DMS79 (cell line): ENCODE measurements around the gene STRA8.

ENCODE experiments used
- DNase-seq: peaks from one replicate; lab custom pipeline; 2025; lab: John Stamatoyannopoulos, UW

STRA8 gene

GRCh38 chr7:135269921-135270320 lies 36.3 kb downstream of the STRA8 start:
- DNase-seq = no peak

GRCh38 chr7:135270577-135271254 lies 37.1 kb downstream of the STRA8 start:
- DNase-seq = no peak

DNA sequence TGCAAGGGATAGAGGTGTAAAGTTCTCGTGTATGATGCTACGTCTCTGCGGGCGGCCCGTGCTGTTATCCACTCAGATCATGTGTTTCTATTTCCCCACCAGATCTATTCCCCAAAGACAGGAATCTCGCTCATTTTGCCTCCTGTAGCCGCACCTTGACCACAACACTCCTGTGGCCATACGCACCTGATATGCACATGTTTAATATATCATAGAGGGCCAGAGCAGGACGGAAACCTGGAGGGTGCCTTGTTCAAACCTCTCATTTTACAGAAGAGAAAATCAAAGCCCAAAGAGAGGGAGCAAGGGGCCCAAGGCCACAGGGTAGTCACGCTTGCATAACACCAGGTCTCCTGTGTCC lies 37.6 kb downstream of the STRA8 start:
- no peak for DNase-seq

DNA sequence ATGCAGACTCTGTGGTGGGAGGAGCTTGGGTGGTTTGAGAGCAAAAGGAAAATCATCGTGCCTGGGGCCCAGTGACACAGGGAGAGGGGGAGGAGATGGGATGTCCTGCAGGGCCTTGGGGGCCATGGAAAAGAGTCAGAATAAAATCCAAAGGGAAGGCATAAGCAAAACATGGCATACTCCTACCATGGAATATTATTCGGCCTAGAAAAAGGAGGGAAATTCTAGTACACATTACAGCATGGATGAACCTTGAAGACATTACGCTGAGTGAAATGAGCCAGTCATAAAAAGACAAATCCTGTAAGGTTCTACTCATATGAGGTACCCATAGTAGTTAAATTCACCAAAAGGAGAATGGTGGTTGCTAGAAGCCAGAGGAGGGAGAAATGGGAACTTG lies 38.7 kb downstream of the STRA8 start:
- no peak for DNase-seq

GRCh38 chr7:135273581-135273980 lies 39.9 kb downstream of the STRA8 start:
- DNase-seq = no peak

- DNase-seq = peak; percentile 30
Measured at GRCh38 chr7:135274495-135275268, 41.0 kb downstream of the STRA8 start.

- DNase-seq = no peak
Measured at GRCh38 chr7:135275971-135276580, 42.4 kb downstream of the STRA8 start.

DNA sequence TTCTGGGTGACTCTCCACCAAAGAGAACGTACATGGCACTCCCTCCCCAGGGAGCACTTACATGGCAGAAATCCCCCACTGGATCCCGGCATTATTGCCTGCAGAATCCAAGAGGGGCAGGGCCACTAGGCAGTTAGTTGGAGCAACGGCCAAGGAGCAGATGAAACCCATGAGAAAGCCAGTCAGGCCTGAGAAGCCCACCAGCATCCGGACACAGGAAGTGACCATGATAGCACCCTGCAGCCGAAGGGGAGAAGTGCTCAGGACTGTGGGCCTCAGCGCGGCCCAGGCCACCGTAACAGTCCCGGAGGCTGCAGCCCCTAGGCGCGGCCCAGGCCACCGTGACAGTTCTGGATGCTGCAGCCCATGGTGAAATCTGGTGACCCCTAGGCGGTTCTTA lies 43.5 kb downstream of the STRA8 start:
- DNase-seq = no peak

GRCh38 chr7:135281363-135281949 lies 47.8 kb downstream of the STRA8 start:
- DNase-seq = peak; percentile 80

GRCh38 chr7:135282561-135283254 lies 49.1 kb downstream of the STRA8 start:
- no peak for DNase-seq

- peak; percentile 28 for DNase-seq
Measured at GRCh38 chr7:135283959-135284638, 50.5 kb downstream of the STRA8 start.

- DNase-seq = no peak
Measured at GRCh38 chr7:135285547-135286233, 52.1 kb downstream of the STRA8 start.

GRCh38 chr7:135286876-135287275 lies 53.2 kb downstream of the STRA8 start:
- DNase-seq = no peak

DNA sequence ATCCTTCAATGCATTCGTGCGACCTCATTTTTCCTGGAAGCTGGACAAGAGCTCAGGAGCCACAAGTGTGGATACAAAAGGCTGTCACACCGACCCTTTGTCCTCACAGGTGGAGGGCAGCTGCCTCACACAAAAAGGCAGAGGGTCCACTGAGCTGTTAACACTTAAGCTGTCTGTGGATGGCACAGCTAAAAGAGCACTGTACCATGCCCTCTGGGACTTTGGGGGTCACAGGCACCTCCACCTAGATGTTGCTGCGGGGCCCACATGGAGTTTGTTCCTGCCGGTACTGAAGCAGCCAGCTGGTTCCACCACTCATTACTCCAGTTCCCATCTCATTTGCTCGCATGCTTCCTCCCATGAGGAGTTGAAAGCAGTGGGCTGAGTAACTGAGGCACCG lies 57.0 kb downstream of the STRA8 start:
- DNase-seq = no peak

- DNase-seq = no peak
Measured at GRCh38 chr7:135291809-135292253, 58.2 kb downstream of the STRA8 start.

DNA sequence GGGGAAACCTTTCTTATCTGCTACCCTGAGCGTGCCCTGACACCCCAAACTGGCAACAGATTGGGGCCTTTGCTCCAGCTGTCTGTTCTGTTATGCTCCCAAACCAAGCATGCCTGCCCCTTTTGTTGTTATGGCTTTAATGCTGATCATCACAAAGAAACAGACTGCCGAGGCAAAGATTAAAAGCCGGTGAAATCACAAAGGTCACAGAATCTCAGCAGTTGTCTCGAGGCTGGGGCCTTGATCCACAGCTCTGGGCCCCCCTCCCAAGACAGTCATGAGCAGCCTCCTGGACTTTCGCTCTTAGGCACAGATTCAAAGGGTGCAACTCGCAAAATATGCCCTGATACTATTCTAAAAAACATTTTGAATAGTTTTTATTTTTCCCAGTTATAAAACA lies 65.6 kb downstream of the STRA8 start:
- no peak for DNase-seq

DNA sequence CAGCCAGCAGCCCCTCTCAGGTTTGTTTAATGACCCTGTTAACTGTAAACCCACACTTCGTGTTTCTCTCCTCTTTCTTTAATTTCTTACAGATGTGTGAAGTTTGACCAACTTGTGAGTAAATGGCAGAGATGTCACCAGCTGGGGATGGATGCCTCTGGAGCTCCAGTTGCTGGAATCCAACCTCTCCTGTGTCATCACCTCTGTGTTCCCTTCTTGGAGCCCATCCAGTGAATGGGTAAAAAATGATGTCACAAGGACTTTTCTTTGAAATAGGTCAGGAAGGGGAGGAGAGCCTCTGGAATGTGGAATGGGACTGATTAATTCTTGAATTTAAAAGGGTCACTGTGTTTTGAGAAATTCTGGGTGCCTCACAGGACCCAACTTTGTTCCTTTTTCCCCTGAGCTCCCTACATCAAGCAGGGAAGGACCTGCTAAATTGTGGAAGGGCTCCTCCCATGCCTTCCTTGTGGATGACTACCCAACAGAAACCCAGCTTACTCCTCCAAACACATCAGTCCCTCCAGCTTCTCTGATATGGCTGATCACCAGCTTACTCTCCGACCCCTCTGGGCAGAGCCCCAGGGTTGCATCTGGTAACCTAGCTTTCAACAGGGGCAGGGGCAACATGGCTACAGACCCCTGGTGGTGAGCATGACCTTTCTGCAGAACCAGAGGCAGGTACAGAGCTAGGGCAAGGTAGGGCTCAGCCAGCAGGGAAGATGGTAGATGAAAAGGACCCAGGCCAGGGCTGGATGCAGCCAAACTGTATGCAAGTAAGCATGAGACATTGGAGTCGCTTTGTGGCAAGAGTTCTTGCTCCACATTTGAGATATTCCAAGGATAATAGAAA lies 67.5 kb downstream of the STRA8 start:
- DNase-seq = no peak
